HepG2 (cell line): Measurements from ENCODE around the gene GNPDA1. TPM values are rescaled to one million over a fixed set of nuclear protein-coding genes. Genes with fewer than 3 reads are reported as not detected.

ENCODE experiments used
- ARID5B ChIP-seq: IDR thresholded peaks from 2 replicates; pipeline ENCODE4 v1.4.0; 2020; ENCODE audit warnings: mild to moderate bottlenecking, missing genetic modification reagents
- DRAP1 ChIP-seq: IDR thresholded peaks from 2 replicates; pipeline ENCODE4 v1.6.1; 2016; ENCODE audit warnings: missing genetic modification reagents, missing compliant biosample characterization
- ELF1 ChIP-seq: sonication (generic); formaldehyde crosslinking; IDR thresholded peaks from 2 replicates; pipeline ENCODE4 v1.4.0; 2020; ENCODE audit warnings: missing genetic modification reagents
- FOXA3 ChIP-seq: IDR thresholded peaks from 2 replicates; pipeline ENCODE4 v1.6.1; 2016; ENCODE audit warnings: missing genetic modification reagents, missing compliant biosample characterization
- HOXA3 ChIP-seq: sonication (generic); formaldehyde crosslinking; IDR thresholded peaks from 2 replicates; pipeline ENCODE4 v1.5.0; 2020; ENCODE audit warnings: missing genetic modification reagents
- HOXD1 ChIP-seq: sonication (generic); formaldehyde crosslinking; IDR thresholded peaks from 2 replicates; pipeline ENCODE4 v1.5.0; 2020; ENCODE audit warnings: missing genetic modification reagents
- KDM2A ChIP-seq: sonication (generic); formaldehyde crosslinking; IDR thresholded peaks from 2 replicates; pipeline ENCODE4 v1.4.0; 2020; ENCODE audit warnings: low read depth, missing genetic modification reagents, borderline replicate concordance
- PAWR ChIP-seq: sonication (generic); formaldehyde crosslinking; IDR thresholded peaks from 2 replicates; pipeline ENCODE4 v1.4.0; 2020; ENCODE audit warnings: missing genetic modification reagents, mild to moderate bottlenecking, borderline replicate concordance
- POLR2G ChIP-seq: fragments of 200-400 bp; formaldehyde crosslinking; IDR thresholded peaks from 2 replicates; pipeline ENCODE4 v1.6.1; 2018; ENCODE audit warnings: mild to moderate bottlenecking, low read depth, low read length, moderate library complexity
- SOX6 ChIP-seq, 2 experiments: fragments of 450-650 bp in 1 of 2; sonication (generic) in 1 of 2; formaldehyde crosslinking in 1 of 2; IDR thresholded peaks; 2 replicates each; pipeline versions ENCODE4 v1.4.0 to v1.6.1; 2017 to 2020; ENCODE audit warnings: antibody characterized with exemption in 1 of 2, mild to moderate bottlenecking in 1 of 2, missing genetic modification reagents in 1 of 2
- SP2 ChIP-seq: sonication (generic); formaldehyde crosslinking; IDR thresholded peaks from 2 replicates; pipeline ENCODE4 v1.5.1; 2020; ENCODE audit warnings: mild to moderate bottlenecking, missing genetic modification reagents
- ZBED4 ChIP-seq: sonication (generic); formaldehyde crosslinking; IDR thresholded peaks from 2 replicates; pipeline ENCODE4 v1.4.0; 2020; ENCODE audit warnings: missing genetic modification reagents, borderline replicate concordance
- ZFX ChIP-seq: sonication (generic); formaldehyde crosslinking; IDR thresholded peaks from 2 replicates; pipeline ENCODE4 v1.4.0; 2020; ENCODE audit warnings: mild to moderate bottlenecking, low read depth, missing genetic modification reagents, moderate library complexity
- ZNF781 ChIP-seq: sonication (generic); formaldehyde crosslinking; IDR thresholded peaks from 2 replicates; pipeline ENCODE4 v1.5.1; 2020; ENCODE audit warnings: borderline replicate concordance, mild to moderate bottlenecking, missing genetic modification reagents; ENCODE audit errors: not compliant biosample characterization
- polyA plus RNA-seq, 8 experiments: library from polyadenylated mRNA; depleted of rRNA in 3 of 8; stranded (reverse) in 7 of 8; unstranded in 1 of 8; fragments of >200 nt; fragmentation: Illumina TruSeq in 4 of 8; extraction: Trizol in 4 of 8; gene quantifications; 2 replicates each; pipeline versions ENCODE4 v1.2.1 to v1.2.3, GENCODE V29; 2011 to 2016; ENCODE audit warnings: low read depth in 4 of 8, missing spikeins in 1 of 8, mixed read lengths in 1 of 8; ENCODE audit not compliant: insufficient read depth in 1 of 8
- total RNA-seq, 5 experiments: library from RNA; depleted of rRNA; stranded (reverse); fragments of >200 nt; fragmentation: Illumina TruSeq; extraction: Trizol; gene quantifications; 2 replicates each; pipeline ENCODE4 v1.2.3, GENCODE V29; 2016; ENCODE audit warnings: low read depth in 1 of 5
- TF ChIP-seq, protein P1 (sequence below): sonication (generic); formaldehyde crosslinking; IDR thresholded peaks from 2 replicates; pipeline ENCODE4 v1.4.0; 2020; ENCODE audit warnings: missing genetic modification reagents
- TF ChIP-seq, protein P2 (sequence below): sonication (generic); formaldehyde crosslinking; IDR thresholded peaks from 2 replicates; pipeline ENCODE4 v1.5.1; 2020; ENCODE audit warnings: missing genetic modification reagents, mild to moderate bottlenecking, borderline replicate concordance

GNPDA1 gene
- total and polyA plus RNA-seq, 2 of the 13 experiments (the other 11 are each of a cell fraction or from before 2014, with no cell fraction given): 6.0 to 54.1 TPM

DNA sequence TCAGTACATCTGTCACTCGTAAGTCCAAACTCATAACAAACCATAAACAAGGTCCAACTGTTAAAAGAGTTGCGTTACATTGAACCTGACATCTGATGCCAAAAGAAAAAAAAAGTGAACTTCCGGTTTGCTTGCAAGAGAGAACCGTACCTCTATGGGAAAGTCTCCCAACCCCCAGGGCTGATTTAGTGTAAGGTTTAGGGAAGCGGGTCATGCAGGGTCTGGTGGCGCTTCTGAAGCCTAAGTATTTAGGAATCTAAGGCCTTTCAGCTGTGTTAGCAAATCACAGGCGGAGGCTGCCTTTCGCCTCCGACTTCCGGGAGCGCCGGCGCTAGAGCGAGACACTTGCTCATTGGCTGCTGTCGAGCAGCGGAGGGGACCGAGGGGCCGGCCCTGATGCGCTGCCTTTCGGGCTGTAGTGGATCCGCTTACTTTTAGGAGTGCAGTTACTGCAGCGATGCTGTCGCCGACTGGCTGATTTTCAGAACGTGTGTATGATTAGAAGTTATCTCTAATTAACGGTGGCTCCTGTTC is 12.0 kb upstream of the GNPDA1 start (continued):
- TF ChIP-seq ARID5B (CRISPR knock-in tag) (0 out of 2 replicates have a peak, but pooled peaks have one; percentile 22), ELF1 (peak; percentile 93), FOXA3 (CRISPR knock-in tag) (peak; percentile 5; the same call in 1 of the 2 replicates), ZNF781 (peak; percentile 48), HOXD1 (CRISPR knock-in tag) (0 out of 2 replicates have a peak, but pooled peaks have one; percentile 26), HOXA3 (CRISPR knock-in tag) (peak; percentile 73), ZFX (CRISPR knock-in tag) (peak; percentile 62; the same call in 1 of the 2 replicates), ZBED4 (CRISPR knock-in tag) (0 out of 2 replicates have a peak, but pooled peaks have one; percentile 41), DRAP1 (CRISPR knock-in tag) (peak; percentile 55; the same call in 1 of the 2 replicates), SP2 (CRISPR knock-in tag) (peak; percentile 50; the same call in 1 of the 2 replicates), POLR2G (peak; percentile 45), KDM2A (peak; percentile 66), PAWR (CRISPR knock-in tag) (no peak), SOX6 (IDR thresholded peaks at IDR 0.05) (no peak), SOX6 (CRISPR knock-in tag; IDR thresholded peaks at IDR 0.05) (peak; percentile 17; the same call in 1 of the 2 replicates)
- TF ChIP-seq, protein P1, sequence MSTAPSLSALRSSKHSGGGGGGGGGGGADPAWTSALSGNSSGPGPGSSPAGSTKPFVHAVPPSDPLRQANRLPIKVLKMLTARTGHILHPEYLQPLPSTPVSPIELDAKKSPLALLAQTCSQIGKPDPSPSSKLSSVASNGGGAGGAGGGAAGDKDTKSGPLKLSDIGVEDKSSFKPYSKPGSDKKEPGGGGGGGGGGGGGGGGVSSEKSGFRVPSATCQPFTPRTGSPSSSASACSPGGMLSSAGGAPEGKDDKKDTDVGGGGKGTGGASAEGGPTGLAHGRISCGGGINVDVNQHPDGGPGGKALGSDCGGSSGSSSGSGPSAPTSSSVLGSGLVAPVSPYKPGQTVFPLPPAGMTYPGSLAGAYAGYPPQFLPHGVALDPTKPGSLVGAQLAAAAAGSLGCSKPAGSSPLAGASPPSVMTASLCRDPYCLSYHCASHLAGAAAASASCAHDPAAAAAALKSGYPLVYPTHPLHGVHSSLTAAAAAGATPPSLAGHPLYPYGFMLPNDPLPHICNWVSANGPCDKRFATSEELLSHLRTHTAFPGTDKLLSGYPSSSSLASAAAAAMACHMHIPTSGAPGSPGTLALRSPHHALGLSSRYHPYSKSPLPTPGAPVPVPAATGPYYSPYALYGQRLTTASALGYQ (CRISPR knock-in tag): peak; percentile 47; the same call in 1 of the 2 replicates
- TF ChIP-seq, protein P2, sequence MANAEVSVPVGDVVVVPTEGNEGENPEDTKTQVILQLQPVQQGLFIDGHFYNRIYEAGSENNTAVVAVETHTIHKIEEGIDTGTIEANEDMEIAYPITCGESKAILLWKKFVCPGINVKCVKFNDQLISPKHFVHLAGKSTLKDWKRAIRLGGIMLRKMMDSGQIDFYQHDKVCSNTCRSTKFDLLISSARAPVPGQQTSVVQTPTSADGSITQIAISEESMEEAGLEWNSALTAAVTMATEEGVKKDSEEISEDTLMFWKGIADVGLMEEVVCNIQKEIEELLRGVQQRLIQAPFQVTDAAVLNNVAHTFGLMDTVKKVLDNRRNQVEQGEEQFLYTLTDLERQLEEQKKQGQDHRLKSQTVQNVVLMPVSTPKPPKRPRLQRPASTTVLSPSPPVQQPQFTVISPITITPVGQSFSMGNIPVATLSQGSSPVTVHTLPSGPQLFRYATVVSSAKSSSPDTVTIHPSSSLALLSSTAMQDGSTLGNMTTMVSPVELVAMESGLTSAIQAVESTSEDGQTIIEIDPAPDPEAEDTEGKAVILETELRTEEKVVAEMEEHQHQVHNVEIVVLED (CRISPR knock-in tag): peak; percentile 37; the same call in 1 of the 2 replicates
